Ishikawa (cell line): ENCODE measurements around the gene PHF14.

ENCODE experiments used
- CEBPB ChIP-seq: IDR thresholded peaks from 2 replicates; pipeline ENCODE4 v1.6.1; 2012
- CREB1 ChIP-seq: IDR thresholded peaks from 2 replicates; pipeline ENCODE4 v1.6.1; 2012; ENCODE audit warnings: low read depth
- EP300 ChIP-seq: IDR thresholded peaks from 2 replicates; pipeline ENCODE4 v1.6.1; 2012; ENCODE audit warnings: borderline replicate concordance
- FOXM1 ChIP-seq: IDR thresholded peaks from 2 replicates; pipeline ENCODE4 v1.6.1; 2012; ENCODE audit warnings: low read depth, borderline replicate concordance
- MAX ChIP-seq: IDR thresholded peaks from 2 replicates; pipeline ENCODE4 v1.6.1; 2012
- RAD21 ChIP-seq: IDR thresholded peaks from 2 replicates; pipeline ENCODE4 v1.6.1; 2012; ENCODE audit warnings: low read depth
- TAF1 ChIP-seq: IDR thresholded peaks from 2 replicates; pipeline ENCODE4 v1.6.1; 2012; ENCODE audit warnings: low read depth, mild to moderate bottlenecking
- TCF12 ChIP-seq: IDR thresholded peaks from 2 replicates; pipeline ENCODE4 v1.6.1; 2012; ENCODE audit warnings: low read depth
- YY1 ChIP-seq: IDR thresholded peaks from 2 replicates; pipeline ENCODE4 v1.6.1; 2012; ENCODE audit warnings: low read depth
- TF ChIP-seq, protein P1 (sequence below): IDR thresholded peaks from 2 replicates; pipeline ENCODE4 v1.6.1; 2012; ENCODE audit warnings: low read depth, mild to moderate bottlenecking

- TF ChIP-seq RAD21 (no peak), MAX (no peak), CEBPB (no peak), TAF1 (no peak), EP300 (no peak), YY1 (no peak), CREB1 (no peak), FOXM1 (no peak), TCF12 (no peak)
- TF ChIP-seq, protein P1, sequence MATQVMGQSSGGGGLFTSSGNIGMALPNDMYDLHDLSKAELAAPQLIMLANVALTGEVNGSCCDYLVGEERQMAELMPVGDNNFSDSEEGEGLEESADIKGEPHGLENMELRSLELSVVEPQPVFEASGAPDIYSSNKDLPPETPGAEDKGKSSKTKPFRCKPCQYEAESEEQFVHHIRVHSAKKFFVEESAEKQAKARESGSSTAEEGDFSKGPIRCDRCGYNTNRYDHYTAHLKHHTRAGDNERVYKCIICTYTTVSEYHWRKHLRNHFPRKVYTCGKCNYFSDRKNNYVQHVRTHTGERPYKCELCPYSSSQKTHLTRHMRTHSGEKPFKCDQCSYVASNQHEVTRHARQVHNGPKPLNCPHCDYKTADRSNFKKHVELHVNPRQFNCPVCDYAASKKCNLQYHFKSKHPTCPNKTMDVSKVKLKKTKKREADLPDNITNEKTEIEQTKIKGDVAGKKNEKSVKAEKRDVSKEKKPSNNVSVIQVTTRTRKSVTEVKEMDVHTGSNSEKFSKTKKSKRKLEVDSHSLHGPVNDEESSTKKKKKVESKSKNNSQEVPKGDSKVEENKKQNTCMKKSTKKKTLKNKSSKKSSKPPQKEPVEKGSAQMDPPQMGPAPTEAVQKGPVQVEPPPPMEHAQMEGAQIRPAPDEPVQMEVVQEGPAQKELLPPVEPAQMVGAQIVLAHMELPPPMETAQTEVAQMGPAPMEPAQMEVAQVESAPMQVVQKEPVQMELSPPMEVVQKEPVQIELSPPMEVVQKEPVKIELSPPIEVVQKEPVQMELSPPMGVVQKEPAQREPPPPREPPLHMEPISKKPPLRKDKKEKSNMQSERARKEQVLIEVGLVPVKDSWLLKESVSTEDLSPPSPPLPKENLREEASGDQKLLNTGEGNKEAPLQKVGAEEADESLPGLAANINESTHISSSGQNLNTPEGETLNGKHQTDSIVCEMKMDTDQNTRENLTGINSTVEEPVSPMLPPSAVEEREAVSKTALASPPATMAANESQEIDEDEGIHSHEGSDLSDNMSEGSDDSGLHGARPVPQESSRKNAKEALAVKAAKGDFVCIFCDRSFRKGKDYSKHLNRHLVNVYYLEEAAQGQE, result no peak
Observed at GRCh38 chr7:11203224-11203623, 229.6 kb downstream of the PHF14 start.
